ENCODE measurements around the gene ZNF853.

GRCh38 chr7:6567886-6568285 lies 47.5 kb upstream of the ZNF853 start:
- TF ChIP-seq CTCF (IDR thresholded peaks at IDR 0.05) (no peak), POLR2A (IDR thresholded peaks at IDR 0.05) (no peak)
